IMR-90 (cell line): ENCODE results near the gene RAD18. TPM values are rescaled to one million over a fixed set of nuclear protein-coding genes. Genes with fewer than 3 reads are reported as not detected.

Experiments
- ATAC-seq: fragments of 200-7000 bp; cut with Tn5 transposase; 2 replicates; pipeline ENCODE4 v1.9.1; 2020; ENCODE audit warnings: low read depth, mild to moderate bottlenecking, moderate library complexity
- BruUV-seq: library from RNA; stranded (reverse); fragments of 400-500 nt; replicated peaks from 2 replicates; lab custom pipeline; 2021; lab: Mats Ljungman, UMichigan
- CTCF ChIA-PET: fragments of 300-600 bp; formaldehyde crosslinking; extraction: SDS; loops from one replicate; lab custom pipeline; 2021; ENCODE audit warnings: antibody characterized with exemption; lab: Yijun Ruan, JAX
- POLR2A ChIA-PET: fragments of 300-600 bp; sonication (Branson Sonifier 250); formaldehyde crosslinking; loops from one replicate; lab custom pipeline; 2022; ENCODE audit warnings: antibody characterized with exemption; ENCODE audit not compliant: unreplicated experiment; lab: Charles Lee
- DNase-seq: peaks from one replicate; pipeline ENCODE4 v3.0.0; 2013
- H2AFZ ChIP-seq: replicated peaks from 2 replicates; pipeline ENCODE3; 2013; ENCODE audit warnings: low read length, mild to moderate bottlenecking; ENCODE audit not compliant: poor library complexity
- H2AK5ac ChIP-seq: 2 replicates; pipeline ENCODE4 v1.6.1; 2013; ENCODE audit warnings: low read depth, low read length, inconsistent platforms
- H2AK9ac ChIP-seq: replicated peaks from 2 replicates; pipeline ENCODE3; 2013; ENCODE audit warnings: mild to moderate bottlenecking, low read depth, low read length, moderate library complexity; ENCODE audit not compliant: poor library complexity
- H2BK120ac ChIP-seq: 2 replicates; pipeline ENCODE4 v1.6.1; 2013; ENCODE audit warnings: low read depth, low read length, inconsistent platforms
- H2BK15ac ChIP-seq: 3 replicates; pipeline ENCODE4 v1.6.1; 2013; ENCODE audit warnings: low read depth, low read length, inconsistent platforms
- H2BK20ac ChIP-seq: 2 replicates; pipeline ENCODE4 v1.6.1; 2013; ENCODE audit warnings: low read depth, mild to moderate bottlenecking, inconsistent platforms, low read length, moderate library complexity
- H2BK5ac ChIP-seq: 2 replicates; pipeline ENCODE4 v1.6.1; 2013; ENCODE audit warnings: mild to moderate bottlenecking, low read depth, low read length, inconsistent platforms; ENCODE audit not compliant: poor library complexity, severe bottlenecking
- H3K14ac ChIP-seq: replicated peaks from 2 replicates; pipeline ENCODE4 v1.6.1; 2013; ENCODE audit warnings: low read depth, low read length, inconsistent platforms
- H3K18ac ChIP-seq: 2 replicates; pipeline ENCODE4 v1.6.1; 2013; ENCODE audit warnings: low read depth, low read length, control low read depth
- H3K23ac ChIP-seq: 2 replicates; pipeline ENCODE4 v1.6.1; 2013; ENCODE audit warnings: low read depth, low read length, inconsistent platforms
- H3K27ac ChIP-seq: 2 replicates; pipeline ENCODE4 v1.5.1; 2013; ENCODE audit warnings: mild to moderate bottlenecking, control low read depth, low read length; ENCODE audit not compliant: insufficient read depth
- H3K27me3 ChIP-seq: 2 replicates; pipeline ENCODE4 v1.6.1; 2013; ENCODE audit warnings: low read length; ENCODE audit not compliant: control insufficient read depth, insufficient read depth
- H3K36me3 ChIP-seq: 2 replicates; pipeline ENCODE4 v1.6.1; 2013; ENCODE audit warnings: low read length, mixed read lengths; ENCODE audit not compliant: control insufficient read depth, insufficient read depth
- H3K4ac ChIP-seq: 2 replicates; pipeline ENCODE4 v1.6.1; 2013; ENCODE audit warnings: low read depth, low read length, inconsistent platforms
- H3K4me1 ChIP-seq: 2 replicates; pipeline ENCODE4 v1.6.1; 2013; ENCODE audit warnings: low read length, mixed read lengths; ENCODE audit not compliant: control insufficient read depth, insufficient read depth
- H3K4me2 ChIP-seq: 2 replicates; pipeline ENCODE4 v1.6.1; 2013; ENCODE audit warnings: low read depth, mild to moderate bottlenecking, control low read depth, low read length, moderate library complexity
- H3K4me3 ChIP-seq: 2 replicates; pipeline ENCODE4 v1.5.1; 2013; ENCODE audit warnings: low read depth, mild to moderate bottlenecking, control low read depth, low read length, moderate library complexity; ENCODE audit not compliant: insufficient read depth
- H3K56ac ChIP-seq: 2 replicates; pipeline ENCODE4 v1.6.1; 2013; ENCODE audit warnings: low read length, inconsistent platforms; ENCODE audit not compliant: insufficient read depth; ENCODE audit errors: extremely low read depth
- H3K79me1 ChIP-seq, 2 experiments: 2 replicates each; pipeline ENCODE4 v1.6.1; 2013; ENCODE audit warnings: low read length in 2 of 2, inconsistent platforms in 1 of 2, low read depth in 1 of 2
- H3K9ac ChIP-seq: 2 replicates; pipeline ENCODE4 v1.6.1; 2013; ENCODE audit warnings: low read depth, low read length, control low read depth
- H3K9me1 ChIP-seq: 2 replicates; pipeline ENCODE4 v1.6.1; 2013; ENCODE audit warnings: low read length, inconsistent platforms; ENCODE audit not compliant: insufficient read depth
- H3K9me3 ChIP-seq: 2 replicates; pipeline ENCODE4 v1.6.1; 2013; ENCODE audit warnings: low read length; ENCODE audit not compliant: control insufficient read depth, insufficient read depth
- H4K20me1 ChIP-seq: 2 replicates; pipeline ENCODE4 v1.6.1; 2013; ENCODE audit warnings: low read length, inconsistent platforms; ENCODE audit not compliant: insufficient read depth
- H4K5ac ChIP-seq: 2 replicates; pipeline ENCODE4 v1.6.1; 2013; ENCODE audit warnings: mild to moderate bottlenecking, low read depth, low read length, control low read depth
- H4K8ac ChIP-seq, 2 experiments: 2 replicates each; pipeline ENCODE4 v1.6.1; 2013; ENCODE audit warnings: low read depth in 2 of 2, low read length in 2 of 2, control low read depth in 1 of 2, inconsistent platforms in 1 of 2
- H4K91ac ChIP-seq: 2 replicates; pipeline ENCODE4 v1.6.1; 2013; ENCODE audit warnings: low read depth, low read length, inconsistent platforms; ENCODE audit not compliant: insufficient read depth
- BHLHE40 ChIP-seq: fragments of 150-350 bp; IDR thresholded peaks from 2 replicates; pipeline ENCODE4 v1.6.1; 2016; ENCODE audit warnings: mild to moderate bottlenecking, low read depth, low read length
- CEBPB ChIP-seq: IDR thresholded peaks from 2 replicates; pipeline ENCODE4 v1.6.1; 2012; ENCODE audit warnings: low read depth, low read length, improper control_type of control experiment
- CHD1 ChIP-seq: IDR thresholded peaks from 2 replicates; pipeline ENCODE4 v1.6.1; 2012; ENCODE audit warnings: low read depth, low read length, improper control_type of control experiment
- FOS ChIP-seq: fragments of 150-350 bp; IDR thresholded peaks from 2 replicates; pipeline ENCODE4 v1.6.1; 2016; ENCODE audit warnings: low read depth, low read length
- MAFK ChIP-seq: IDR thresholded peaks from 2 replicates; pipeline ENCODE4 v1.6.1; 2012; ENCODE audit warnings: low read depth, low read length, improper control_type of control experiment
- MAZ ChIP-seq: IDR thresholded peaks from 2 replicates; pipeline ENCODE4 v1.6.1; 2012; ENCODE audit warnings: low read depth, mild to moderate bottlenecking, low read length, improper control_type of control experiment, moderate library complexity, borderline replicate concordance
- NFE2L2 ChIP-seq: fragments of 150-350 bp; IDR thresholded peaks from 2 replicates; pipeline ENCODE4 v1.6.1; 2016; ENCODE audit warnings: low read depth, mild to moderate bottlenecking, low read length
- POLR2A ChIP-seq: IDR thresholded peaks from 2 replicates; pipeline ENCODE4 v1.6.1; 2012; ENCODE audit warnings: mild to moderate bottlenecking, low read depth, low read length
- RAD21 ChIP-seq: IDR thresholded peaks from 2 replicates; pipeline ENCODE4 v1.6.1; 2012; ENCODE audit warnings: low read length, improper control_type of control experiment
- RCOR1 ChIP-seq: IDR thresholded peaks from 2 replicates; pipeline ENCODE4 v1.6.1; 2012; ENCODE audit warnings: mild to moderate bottlenecking, low read length, improper control_type of control experiment; ENCODE audit not compliant: insufficient replicate concordance
- RFX5 ChIP-seq: IDR thresholded peaks from 2 replicates; pipeline ENCODE4 v1.8.0; 2012; ENCODE audit warnings: low read depth, mild to moderate bottlenecking, low read length, moderate library complexity
- SMC3 ChIP-seq: fragments of 150-350 bp; IDR thresholded peaks from 2 replicates; pipeline ENCODE4 v1.6.1; 2016; ENCODE audit warnings: low read depth, mild to moderate bottlenecking, antibody characterized with exemption, low read length, moderate library complexity
- WGBS, 2 experiments: methylation state at CpG; one replicate each; pipeline versions ENCODE4 v1.1.5 to v1.1.7; 2013; ENCODE audit warnings: missing lambda C conversion rate in 2 of 2; ENCODE audit not compliant: insufficient read length in 1 of 2; ENCODE audit errors: extremely low coverage in 2 of 2; 5-methylcytosine and 5-hydroxymethylcytosine counted together
- dilution Hi-C: fragments of 300-500 bp; cut with HindIII; formaldehyde crosslinking; loops from one replicate; pipeline ENCODE4 v1.14.3; 2018; ENCODE audit warnings: low sequenced_read_pairs; ENCODE audit not compliant: unreplicated experiment
- in situ Hi-C: fragments of 300-500 bp; cut with MboI; formaldehyde crosslinking; loops from 3 replicates; pipeline ENCODE4 v1.14.3; 2019; ENCODE audit warnings: low sequenced_read_pairs, inconsistent platforms, mixed read lengths
- intact Hi-C: fragments of 100-400 bp; cut with micrococcal nuclease; formaldehyde crosslinking; loops from 2 replicates; pipeline ENCODE4 v1.10.0; 2022
- polyA plus RNA-seq, 3 experiments: library from polyadenylated mRNA; depleted of rRNA; stranded (reverse); fragments of >200 nt; gene quantifications; 2 replicates each; pipeline ENCODE4 v1.2.3, GENCODE V29; 2012; ENCODE audit warnings: low replicate concordance in 1 of 3
- total RNA-seq: library from RNA; depleted of rRNA; stranded (reverse); fragments of >200 nt; gene quantifications from 2 replicates; pipeline ENCODE4 v1.2.3, GENCODE V29; 2012
- TF ChIP-seq, protein P1 (sequence below): fragments of 150-350 bp; IDR thresholded peaks from 2 replicates; pipeline ENCODE4 v1.6.1; 2017; ENCODE audit warnings: mild to moderate bottlenecking, antibody characterized with exemption, low read length, low read depth
- TF ChIP-seq, protein P2 (sequence below): fragments of 150-350 bp; IDR thresholded peaks from 2 replicates; pipeline ENCODE4 v1.6.1; 2016; ENCODE audit warnings: low read depth, mild to moderate bottlenecking, low read length, moderate library complexity, borderline replicate concordance
- TF ChIP-seq, protein P3 (sequence below): conservative IDR thresholded peaks from 2 replicates; pipeline ENCODE4 v1.5.1; 2012; ENCODE audit warnings: mild to moderate bottlenecking, low read depth, low read length, improper control_type of control experiment

Gene RAD18
- total and polyA plus RNA-seq, 2 of the 4 experiments (the other 2 are of a cell fraction) = 8.2 to 17.2 TPM

DNA sequence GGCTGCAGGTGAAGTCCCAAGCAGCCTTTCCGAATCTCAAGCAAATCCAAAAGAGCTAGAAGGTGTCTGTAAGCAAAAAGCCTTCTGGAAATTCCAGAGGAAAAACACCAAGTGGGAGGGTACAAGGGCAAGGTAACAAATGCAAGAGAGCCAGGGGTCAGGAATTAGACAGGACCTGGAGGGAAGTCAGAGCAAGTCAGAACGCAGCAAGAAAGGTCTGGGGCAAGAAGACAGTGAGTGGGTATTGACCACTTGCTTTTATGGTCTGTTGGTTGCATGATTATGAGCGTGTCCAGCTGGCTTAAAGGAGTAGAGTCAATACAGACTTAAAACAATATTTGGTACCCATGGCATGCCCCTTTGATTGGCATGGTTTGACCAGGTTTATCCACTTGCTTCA is 127.2 kb downstream of the RAD18 start (continued):
- no peak for TF ChIP-seq POLR2A

DNA sequence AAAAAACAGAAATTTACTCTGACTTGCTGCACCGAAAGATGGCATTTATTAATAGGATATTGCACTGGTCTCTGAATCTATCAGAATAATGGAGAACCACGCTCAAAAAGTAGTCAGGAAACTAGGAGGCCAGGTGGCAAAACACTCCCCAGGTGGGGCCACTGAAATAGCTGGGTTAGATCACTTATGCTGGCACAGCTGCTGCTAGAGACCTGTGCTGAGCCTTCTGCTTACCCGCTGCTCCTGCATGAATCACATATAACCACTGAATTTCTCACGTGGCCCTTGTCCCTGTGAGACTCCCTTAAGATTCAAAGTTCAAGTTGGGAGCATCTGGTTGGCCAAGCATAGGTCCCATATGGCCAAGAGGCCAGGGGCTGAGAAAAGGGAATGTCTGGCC is 127.9 kb downstream of the RAD18 start:
- no peak overlapping the region for H3K4me3 ChIP-seq
- H3K4me1 ChIP-seq = peaks cover 5% of the 10 kb centered on the region
- no peaks in the 10 kb centered on the region for H3K79me1 ChIP-seq
- WGBS, 2 experiments = 71% methylated on average over 1 of the region's 4 CpGs; no CpG with 5 or more reads in 1 of the 2 experiments
- no peak overlapping the region for H2AFZ ChIP-seq
- H4K5ac ChIP-seq = no peak overlapping the region
- CTCF ChIA-PET = no interaction called here
- H3K23ac ChIP-seq = no peak overlapping the region
- POLR2A ChIA-PET = no interaction called here
- peaks cover 23% of the 10 kb centered on the region for H3K9me1 ChIP-seq
- H3K9ac ChIP-seq = no peak overlapping the region
- intact Hi-C loops (no loop called here), in situ Hi-C loops (no loop called here), dilution Hi-C loops (no loop called here)
- no peak overlapping the region for H3K27ac ChIP-seq
- no peak overlapping the region for H3K18ac ChIP-seq
- H2BK20ac ChIP-seq = no peak overlapping the region
- H3K14ac ChIP-seq = no peak overlapping the region
- DNase-seq = no peak
- no peak for ATAC-seq
- no peak overlapping the region for H4K91ac ChIP-seq
- no peak overlapping the region for H2BK15ac ChIP-seq
- H3K4ac ChIP-seq = peak overlapping the region; percentile 25; the same call in 1 of the 2 replicates
- H4K8ac ChIP-seq = no peak overlapping the region
- H3K36me3 ChIP-seq = no peaks in the 10 kb centered on the region
- no TSS peak for BruUV-seq
- H3K56ac ChIP-seq = no peak overlapping the region
- no peak overlapping the region for H2BK5ac ChIP-seq
- peak overlapping the region; percentile 5 for H2AK9ac ChIP-seq
- H4K20me1 ChIP-seq = no peaks in the 10 kb centered on the region
- H3K27me3 ChIP-seq = no peaks in the 10 kb centered on the region
- H3K4me2 ChIP-seq = no peak overlapping the region
- no peak overlapping the region for H2BK120ac ChIP-seq
- H2AK5ac ChIP-seq = peak overlapping the region; percentile 9; the same call in 1 of the 2 replicates
- no peaks in the 10 kb centered on the region for H3K9me3 ChIP-seq
- no peak for TF ChIP-seq BHLHE40
- TF ChIP-seq MAFK = no peak
- TF ChIP-seq RAD21 = no peak
- no peak for TF ChIP-seq POLR2A
- TF ChIP-seq CHD1 = no peak
- TF ChIP-seq NFE2L2 = no peak
- TF ChIP-seq, protein P1, sequence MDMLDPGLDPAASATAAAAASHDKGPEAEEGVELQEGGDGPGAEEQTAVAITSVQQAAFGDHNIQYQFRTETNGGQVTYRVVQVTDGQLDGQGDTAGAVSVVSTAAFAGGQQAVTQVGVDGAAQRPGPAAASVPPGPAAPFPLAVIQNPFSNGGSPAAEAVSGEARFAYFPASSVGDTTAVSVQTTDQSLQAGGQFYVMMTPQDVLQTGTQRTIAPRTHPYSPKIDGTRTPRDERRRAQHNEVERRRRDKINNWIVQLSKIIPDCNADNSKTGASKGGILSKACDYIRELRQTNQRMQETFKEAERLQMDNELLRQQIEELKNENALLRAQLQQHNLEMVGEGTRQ = no peak
- no peak for TF ChIP-seq RCOR1
- TF ChIP-seq FOS = no peak
- no peak for TF ChIP-seq MAZ
- TF ChIP-seq SMC3 = no peak
- TF ChIP-seq CEBPB = no peak
- TF ChIP-seq, protein P2, sequence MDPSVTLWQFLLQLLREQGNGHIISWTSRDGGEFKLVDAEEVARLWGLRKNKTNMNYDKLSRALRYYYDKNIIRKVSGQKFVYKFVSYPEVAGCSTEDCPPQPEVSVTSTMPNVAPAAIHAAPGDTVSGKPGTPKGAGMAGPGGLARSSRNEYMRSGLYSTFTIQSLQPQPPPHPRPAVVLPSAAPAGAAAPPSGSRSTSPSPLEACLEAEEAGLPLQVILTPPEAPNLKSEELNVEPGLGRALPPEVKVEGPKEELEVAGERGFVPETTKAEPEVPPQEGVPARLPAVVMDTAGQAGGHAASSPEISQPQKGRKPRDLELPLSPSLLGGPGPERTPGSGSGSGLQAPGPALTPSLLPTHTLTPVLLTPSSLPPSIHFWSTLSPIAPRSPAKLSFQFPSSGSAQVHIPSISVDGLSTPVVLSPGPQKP = no peak
- TF ChIP-seq, protein P3, sequence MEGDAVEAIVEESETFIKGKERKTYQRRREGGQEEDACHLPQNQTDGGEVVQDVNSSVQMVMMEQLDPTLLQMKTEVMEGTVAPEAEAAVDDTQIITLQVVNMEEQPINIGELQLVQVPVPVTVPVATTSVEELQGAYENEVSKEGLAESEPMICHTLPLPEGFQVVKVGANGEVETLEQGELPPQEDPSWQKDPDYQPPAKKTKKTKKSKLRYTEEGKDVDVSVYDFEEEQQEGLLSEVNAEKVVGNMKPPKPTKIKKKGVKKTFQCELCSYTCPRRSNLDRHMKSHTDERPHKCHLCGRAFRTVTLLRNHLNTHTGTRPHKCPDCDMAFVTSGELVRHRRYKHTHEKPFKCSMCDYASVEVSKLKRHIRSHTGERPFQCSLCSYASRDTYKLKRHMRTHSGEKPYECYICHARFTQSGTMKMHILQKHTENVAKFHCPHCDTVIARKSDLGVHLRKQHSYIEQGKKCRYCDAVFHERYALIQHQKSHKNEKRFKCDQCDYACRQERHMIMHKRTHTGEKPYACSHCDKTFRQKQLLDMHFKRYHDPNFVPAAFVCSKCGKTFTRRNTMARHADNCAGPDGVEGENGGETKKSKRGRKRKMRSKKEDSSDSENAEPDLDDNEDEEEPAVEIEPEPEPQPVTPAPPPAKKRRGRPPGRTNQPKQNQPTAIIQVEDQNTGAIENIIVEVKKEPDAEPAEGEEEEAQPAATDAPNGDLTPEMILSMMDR = no peak
- TF ChIP-seq RFX5 = no peak
